Heart left ventricle (tissue), 13 donors: ENCODE measurements around the gene LMO3.

ENCODE experiments used
- POLR2A ChIP-seq, 2 donors: fragments of 450-650 bp; IDR thresholded peaks; one replicate each; pipeline ENCODE4 v1.6.1; 2017; ENCODE audit warnings: antibody characterized with exemption in 2 of 2, mild to moderate bottlenecking in 2 of 2, moderate library complexity in 2 of 2
- TF ChIP-seq, protein P1 (sequence below), 12 donors: fragments of 200-600 bp; sonication (generic) in 4 of 12; IDR thresholded peaks; one replicate each; pipeline versions ENCODE4 v1.5.0 to v1.8.0; 2018 to 2022; ENCODE audit warnings: antibody characterized with exemption in 12 of 12, mild to moderate bottlenecking in 5 of 12
- donor health status: ischemic (EF 13 %, LVEDD 7.1; RV severe dilation, severe dysfunction).
- donor health status: DM: no; HTN: yes; CAD: no.
- donor health status: DM: no; HTN: no; CAD: no.
- donor health status: ischemic (EF 25% LVEDD 6.9; RV normal size, moderate dysfunction).
- donor health status: ischemic (EF 25% LVEDD 5.7; RV mildly dilated, moderate dysfunction).
- donor health status: ischemic (EF 35%, LVEDD 5.7; RV mildly dilated, moderate dysfunction).
- donor health status: nonischemic (EF 11% LVEDD 7.7; RV severe dilation, severe dysfunction).
- donor health status: DM: yes; HTN: yes; CAD: no.
- donor health status: PGD.
- donor health status: ischemic (EF 29% LVEDD 5.4; RV normal size, mild dysfunction).
- donor health status: nonischemic (EF 23%, LVEDD 6.1; RV moderate dilation, normal function).

DNA sequence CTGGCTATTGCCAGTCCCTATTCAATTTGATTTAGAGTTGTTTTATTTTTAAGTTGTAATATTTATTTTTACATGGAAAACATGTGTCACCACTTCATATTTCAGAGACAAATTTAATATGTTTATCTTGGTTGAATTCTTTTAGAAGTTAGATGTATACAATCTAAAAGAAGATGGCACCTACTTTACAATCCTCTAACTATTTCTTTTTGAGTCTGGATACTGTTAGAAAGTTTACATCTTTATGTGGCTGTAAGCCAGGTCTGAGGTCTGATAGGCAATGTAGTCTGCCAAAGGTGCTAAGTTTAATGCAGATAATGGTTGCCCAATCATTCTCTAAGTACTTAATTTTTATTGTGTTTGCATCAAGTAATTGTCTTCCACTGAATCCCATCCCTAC lies 7.2 kb upstream of the LMO3 start:
- TF ChIP-seq POLR2A (IDR thresholded peaks at IDR 0.05), result no peak
- TF ChIP-seq, protein P1, sequence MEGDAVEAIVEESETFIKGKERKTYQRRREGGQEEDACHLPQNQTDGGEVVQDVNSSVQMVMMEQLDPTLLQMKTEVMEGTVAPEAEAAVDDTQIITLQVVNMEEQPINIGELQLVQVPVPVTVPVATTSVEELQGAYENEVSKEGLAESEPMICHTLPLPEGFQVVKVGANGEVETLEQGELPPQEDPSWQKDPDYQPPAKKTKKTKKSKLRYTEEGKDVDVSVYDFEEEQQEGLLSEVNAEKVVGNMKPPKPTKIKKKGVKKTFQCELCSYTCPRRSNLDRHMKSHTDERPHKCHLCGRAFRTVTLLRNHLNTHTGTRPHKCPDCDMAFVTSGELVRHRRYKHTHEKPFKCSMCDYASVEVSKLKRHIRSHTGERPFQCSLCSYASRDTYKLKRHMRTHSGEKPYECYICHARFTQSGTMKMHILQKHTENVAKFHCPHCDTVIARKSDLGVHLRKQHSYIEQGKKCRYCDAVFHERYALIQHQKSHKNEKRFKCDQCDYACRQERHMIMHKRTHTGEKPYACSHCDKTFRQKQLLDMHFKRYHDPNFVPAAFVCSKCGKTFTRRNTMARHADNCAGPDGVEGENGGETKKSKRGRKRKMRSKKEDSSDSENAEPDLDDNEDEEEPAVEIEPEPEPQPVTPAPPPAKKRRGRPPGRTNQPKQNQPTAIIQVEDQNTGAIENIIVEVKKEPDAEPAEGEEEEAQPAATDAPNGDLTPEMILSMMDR (IDR thresholded peaks at IDR 0.05), result no peak
